ENCODE measurements around the gene MXI1. TPM values are rescaled to one million over a fixed set of nuclear protein-coding genes. Genes with fewer than 3 reads are reported as not detected.

The MXI1 gene
- total RNA-seq, 2 experiments from 2014 or later: 11.7 to 22.3 TPM

DNA sequence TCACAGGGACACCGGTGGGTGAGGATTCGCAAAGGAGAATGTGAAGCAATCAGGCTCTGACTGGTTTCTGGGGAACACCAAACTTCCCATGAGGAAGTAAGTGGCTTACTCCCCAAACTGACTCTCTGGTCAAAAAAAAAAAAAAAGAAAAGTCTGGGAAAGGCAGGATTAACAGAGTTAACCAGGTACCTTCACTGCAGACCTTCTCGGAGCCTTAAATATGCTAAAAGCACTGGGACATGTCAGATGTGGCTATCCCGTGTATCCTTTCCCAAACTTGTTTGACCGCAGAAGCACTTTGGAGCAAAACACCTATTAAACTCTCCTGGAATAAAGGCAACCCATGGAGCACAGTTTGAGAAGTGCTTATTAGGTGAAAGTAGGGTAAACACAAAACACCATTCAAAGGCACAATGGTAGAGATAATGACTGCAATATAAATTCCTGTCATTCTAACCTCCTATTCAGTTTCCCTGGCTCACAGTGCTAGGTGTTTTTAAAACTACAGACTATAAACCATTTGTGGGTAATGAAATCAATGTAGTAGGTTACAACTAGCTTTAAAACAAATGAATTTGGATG lies 44.1 kb upstream of the MXI1 start:
- Histone ChIP-seq H2AFZ (ENCODE audit: low read length) (no peak overlapping the region), H3K27ac (ENCODE audit: low read depth, low read length, poor library complexity, severe bottlenecking) (no peak overlapping the region), H3K4me1 (ENCODE audit: insufficient read depth, low read length, poor library complexity, severe bottlenecking) (no peaks in the 10 kb centered on the region), H3K79me2 (ENCODE audit: insufficient read depth, low read depth, low read length) (no peaks in the 10 kb centered on the region), H3K9me3 (ENCODE audit: low read length) (no peaks in the 10 kb centered on the region), H3K9me2 (ENCODE audit: insufficient read depth, low read length) (no peaks in the 10 kb centered on the region), H3K4me3 (ENCODE audit: low read depth, low read length, poor library complexity, severe bottlenecking) (no peak overlapping the region), H4K20me1 (ENCODE audit: insufficient read depth, low read length) (no peaks in the 10 kb centered on the region), H3K36me3 (ENCODE audit: insufficient read depth, low read length) (no peaks in the 10 kb centered on the region), H3K4me2 (ENCODE audit: low read length) (no peak overlapping the region)
- ChIA-PET CTCF (ENCODE audit: unreplicated experiment) (no interaction called here), POLR2A (interaction anchor here (0.6 to 1.0 kb wide), 4 partner anchors 23 to 1122 kb away, joined by 3 to 4 read pairs (median 3); no protein-coding TSS in a partner anchor)
- intact Hi-C loops (cut with micrococcal nuclease; ENCODE audit: unreplicated experiment): no loop called here
- no peak for DNase-seq (ENCODE audit: low spot score)
- TF ChIP-seq, protein P1, sequence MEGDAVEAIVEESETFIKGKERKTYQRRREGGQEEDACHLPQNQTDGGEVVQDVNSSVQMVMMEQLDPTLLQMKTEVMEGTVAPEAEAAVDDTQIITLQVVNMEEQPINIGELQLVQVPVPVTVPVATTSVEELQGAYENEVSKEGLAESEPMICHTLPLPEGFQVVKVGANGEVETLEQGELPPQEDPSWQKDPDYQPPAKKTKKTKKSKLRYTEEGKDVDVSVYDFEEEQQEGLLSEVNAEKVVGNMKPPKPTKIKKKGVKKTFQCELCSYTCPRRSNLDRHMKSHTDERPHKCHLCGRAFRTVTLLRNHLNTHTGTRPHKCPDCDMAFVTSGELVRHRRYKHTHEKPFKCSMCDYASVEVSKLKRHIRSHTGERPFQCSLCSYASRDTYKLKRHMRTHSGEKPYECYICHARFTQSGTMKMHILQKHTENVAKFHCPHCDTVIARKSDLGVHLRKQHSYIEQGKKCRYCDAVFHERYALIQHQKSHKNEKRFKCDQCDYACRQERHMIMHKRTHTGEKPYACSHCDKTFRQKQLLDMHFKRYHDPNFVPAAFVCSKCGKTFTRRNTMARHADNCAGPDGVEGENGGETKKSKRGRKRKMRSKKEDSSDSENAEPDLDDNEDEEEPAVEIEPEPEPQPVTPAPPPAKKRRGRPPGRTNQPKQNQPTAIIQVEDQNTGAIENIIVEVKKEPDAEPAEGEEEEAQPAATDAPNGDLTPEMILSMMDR (conservative IDR thresholded peaks at IDR 0.05; ENCODE audit: low read length): no peak
- no peak for TF ChIP-seq EZH2phosphoT487 (IDR thresholded peaks at IDR 0.05; ENCODE audit: borderline replicate concordance, low read depth, low read length)
- no TSS peak for BruUV-seq (replicated peaks)

DNA sequence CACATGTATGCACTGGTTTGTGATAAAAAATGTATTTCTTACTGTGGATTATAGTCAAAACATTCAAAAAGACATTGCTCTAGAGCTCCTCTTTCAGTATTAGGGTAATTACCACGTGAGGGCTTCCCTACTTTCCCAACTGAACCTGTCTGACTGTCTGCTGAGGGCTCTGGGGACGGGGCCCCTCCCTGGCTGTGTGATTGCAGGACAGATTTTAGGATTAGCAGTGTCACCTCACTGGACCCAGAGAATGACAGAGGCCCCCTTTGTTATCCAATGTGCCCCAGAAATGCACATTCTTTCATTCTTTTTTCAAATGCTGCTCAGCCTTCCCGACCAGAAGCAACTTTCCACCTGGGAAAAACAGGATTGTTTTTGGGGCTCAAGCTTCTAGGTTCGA lies 43.6 kb upstream of the MXI1 start:
- H3K36me3 ChIP-seq (ENCODE audit: insufficient read depth, low read length): no peaks in the 10 kb centered on the region
- H2AFZ ChIP-seq (ENCODE audit: low read length): no peak overlapping the region
- no peaks in the 10 kb centered on the region for H3K4me1 ChIP-seq (ENCODE audit: insufficient read depth, low read length, poor library complexity, severe bottlenecking)
- no peaks in the 10 kb centered on the region for H3K79me2 ChIP-seq (ENCODE audit: insufficient read depth, low read depth, low read length)
- H3K9me2 ChIP-seq (ENCODE audit: insufficient read depth, low read length): no peaks in the 10 kb centered on the region
- no peaks in the 10 kb centered on the region for H4K20me1 ChIP-seq (ENCODE audit: insufficient read depth, low read length)
- no peak for TF ChIP-seq EZH2phosphoT487 (IDR thresholded peaks at IDR 0.05; ENCODE audit: borderline replicate concordance, low read depth, low read length)
- TF ChIP-seq, protein P1 (conservative IDR thresholded peaks at IDR 0.05; ENCODE audit: low read length): no peak
- no peaks in the 10 kb centered on the region for H3K9me3 ChIP-seq (ENCODE audit: low read length)
- BruUV-seq (replicated peaks): no TSS peak
- intact Hi-C loops (cut with micrococcal nuclease; ENCODE audit: unreplicated experiment): no loop called here
- no peak for DNase-seq (ENCODE audit: low spot score)
- POLR2A ChIA-PET: interaction anchor here (0.6 to 1.0 kb wide), 2 partner anchors 23 to 1121 kb away, joined by 3 read pairs; no protein-coding TSS in a partner anchor
- CTCF ChIA-PET (ENCODE audit: unreplicated experiment): no interaction called here
- no peak overlapping the region for H3K4me3 ChIP-seq (ENCODE audit: low read depth, low read length, poor library complexity, severe bottlenecking)
- no peak overlapping the region for H3K4me2 ChIP-seq (ENCODE audit: low read length)
- no peak overlapping the region for H3K27ac ChIP-seq (ENCODE audit: low read depth, low read length, poor library complexity, severe bottlenecking)

DNA sequence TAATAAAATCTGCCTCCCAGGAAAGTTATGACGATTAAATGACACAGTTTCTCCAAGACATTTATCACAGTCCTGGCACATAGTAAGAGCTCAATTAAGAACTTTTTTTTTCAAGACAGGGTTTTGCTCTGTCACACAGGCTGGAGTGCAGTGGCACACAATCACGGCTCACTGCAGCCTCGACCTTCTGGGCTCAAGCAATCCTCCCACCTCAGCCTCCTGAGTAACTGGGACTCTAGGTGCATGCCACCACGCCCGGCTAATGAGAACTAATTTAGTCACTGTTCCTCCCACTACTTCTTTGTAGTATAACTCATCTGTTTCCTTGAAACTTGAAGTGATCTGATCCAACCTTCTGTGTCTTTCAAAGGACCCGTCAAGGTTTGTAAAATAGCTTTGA lies 42.2 kb upstream of the MXI1 start:
- H3K9me2 ChIP-seq (ENCODE audit: insufficient read depth, low read length): no peaks in the 10 kb centered on the region
- no peaks in the 10 kb centered on the region for H3K4me1 ChIP-seq (ENCODE audit: insufficient read depth, low read length, poor library complexity, severe bottlenecking)
- no peaks in the 10 kb centered on the region for H3K79me2 ChIP-seq (ENCODE audit: insufficient read depth, low read depth, low read length)
- intact Hi-C loops (cut with micrococcal nuclease; ENCODE audit: unreplicated experiment): no loop called here
- TF ChIP-seq, protein P1 (conservative IDR thresholded peaks at IDR 0.05; ENCODE audit: low read length): no peak
- no peak for TF ChIP-seq EZH2phosphoT487 (IDR thresholded peaks at IDR 0.05; ENCODE audit: borderline replicate concordance, low read depth, low read length)
- no peaks in the 10 kb centered on the region for H4K20me1 ChIP-seq (ENCODE audit: insufficient read depth, low read length)
- H3K9me3 ChIP-seq (ENCODE audit: low read length): no peaks in the 10 kb centered on the region
- H2AFZ ChIP-seq (ENCODE audit: low read length): no peak overlapping the region
- H3K36me3 ChIP-seq (ENCODE audit: insufficient read depth, low read length): no peaks in the 10 kb centered on the region
- ChIA-PET CTCF (ENCODE audit: unreplicated experiment) (no interaction called here), POLR2A (interaction anchor here (0.6 to 0.7 kb wide), 2 partner anchors 23 to 103 kb away, joined by 3 to 7 read pairs; no protein-coding TSS in a partner anchor)
- H3K4me2 ChIP-seq (ENCODE audit: low read length): no peak overlapping the region
- BruUV-seq (replicated peaks): no TSS peak
- no peak overlapping the region for H3K4me3 ChIP-seq (ENCODE audit: low read depth, low read length, poor library complexity, severe bottlenecking)
- H3K27ac ChIP-seq (ENCODE audit: low read depth, low read length, poor library complexity, severe bottlenecking): no peak overlapping the region
- DNase-seq (ENCODE audit: low spot score): no peak

Measured in OCI-LY7 (cell line).